Mesothelial cell of epicardium (in vitro differentiated cells): ENCODE data around the gene CACTIN. TPM values are rescaled to one million over a fixed set of nuclear protein-coding genes. Genes with fewer than 3 reads are reported as not detected.
"Not testable (repeated sequence)": the region's sequence is repeated elsewhere in the genome, so short reads cannot be mapped to it uniquely, and the experiment has no call there.

ENCODE experiments used
- DNase-seq, 2 experiments: peaks; one replicate each; pipeline ENCODE4 v3.0.0; 2021; ENCODE audit warnings: low spot score in 2 of 2; ENCODE audit not compliant: unreplicated experiment in 2 of 2
- H3K27ac Mint-ChIP-seq: 2 replicates; pipeline ENCODE4 v1.8.0; 2021; ENCODE audit warnings: mixed read lengths
- H3K27me3 Mint-ChIP-seq: 2 replicates; pipeline ENCODE4 v1.8.0; 2021; ENCODE audit warnings: low read depth, mixed read lengths
- H3K36me3 Mint-ChIP-seq: 2 replicates; pipeline ENCODE4 v1.8.0; 2021; ENCODE audit warnings: mixed read lengths
- H3K4me1 Mint-ChIP-seq: 2 replicates; pipeline ENCODE4 v1.8.0; 2021; ENCODE audit warnings: mixed read lengths
- H3K4me3 Mint-ChIP-seq: 2 replicates; pipeline ENCODE4 v1.8.0; 2021; ENCODE audit warnings: mild to moderate bottlenecking, moderate library complexity, mixed read lengths
- H3K9me3 Mint-ChIP-seq: 2 replicates; pipeline ENCODE4 v1.8.0; 2021; ENCODE audit warnings: mixed read lengths
- CTCF ChIP-seq: fragments of 200-600 bp; sonication (generic); IDR thresholded peaks from one replicate; pipeline ENCODE4 v1.5.0; 2021; ENCODE audit warnings: antibody characterized with exemption; ENCODE audit not compliant: unreplicated experiment
- total RNA-seq: library from RNA; stranded (reverse); gene quantifications from 3 replicates; pipeline ENCODE4 v1.2.1, GENCODE V29; 2021

Gene CACTIN
- total RNA-seq, 1 donor from 2014 or later: 39.2 TPM

- Mint-ChIP-seq H3K4me1 (peaks cover 19% of the 10 kb centered on the region), H3K27ac (no peak overlapping the region), H3K4me3 (peak overlapping the region; percentile 66), H3K9me3 (no peaks in the 10 kb centered on the region), H3K36me3 (peaks cover 11% of the 10 kb centered on the region), H3K27me3 (peaks cover 19% of the 10 kb centered on the region)
- no peak for TF ChIP-seq CTCF
- DNase-seq: peak; percentile 99 to 100
These were observed 54.3 kb downstream of the CACTIN start for GRCh38 chr19:3572132-3572854.

GRCh38 chr19:3570606-3571011 is 56.0 kb downstream of the CACTIN start:
- no peak for TF ChIP-seq CTCF

GRCh38 chr19:3570042-3570441 is 56.5 kb downstream of the CACTIN start:
- H3K9me3 Mint-ChIP-seq, H3K27me3 Mint-ChIP-seq, DNase-seq, H3K4me1 Mint-ChIP-seq, H3K36me3 Mint-ChIP-seq, H3K27ac Mint-ChIP-seq, H3K4me3 Mint-ChIP-seq: not testable (repeated sequence)

More at GRCh38 chr19:3570606-3571011, 56.0 kb downstream of the CACTIN start:
- no peak for DNase-seq
- Mint-ChIP-seq H3K4me3 (no peak overlapping the region), H3K9me3 (no peaks in the 10 kb centered on the region), H3K27me3 (peaks cover 12% of the 10 kb centered on the region), H3K27ac (no peak overlapping the region), H3K4me1 (peaks cover 12% of the 10 kb centered on the region), H3K36me3 (peaks cover 11% of the 10 kb centered on the region)

GRCh38 chr19:3565139-3565538 is 61.5 kb downstream of the CACTIN start:
- no peak for TF ChIP-seq CTCF
- Mint-ChIP-seq H3K36me3 (no peaks in the 10 kb centered on the region), H3K9me3 (no peaks in the 10 kb centered on the region), H3K27ac (no peak overlapping the region), H3K27me3 (no peaks in the 10 kb centered on the region), H3K4me3 (no peak overlapping the region), H3K4me1 (no peaks in the 10 kb centered on the region)
- no peak for DNase-seq

GRCh38 chr19:3563709-3564524 is 62.7 kb downstream of the CACTIN start:
- H3K4me3 Mint-ChIP-seq: no peak overlapping the region

More at GRCh38 chr19:3563709-3564524, 62.7 kb downstream of the CACTIN start:
- TF ChIP-seq CTCF: no peak
- Mint-ChIP-seq H3K4me1 (no peaks in the 10 kb centered on the region), H3K36me3 (no peaks in the 10 kb centered on the region), H3K27me3 (no peaks in the 10 kb centered on the region), H3K9me3 (no peaks in the 10 kb centered on the region), H3K27ac (no peak overlapping the region)
- DNase-seq: no peak

Other genes starting within 250 kb of the CACTIN start
- gene SMIM24, start 146.3 kb downstream of the CACTIN start, total RNA-seq: 0.60 TPM in 1 of 3 replicates, not detected in the others
- gene SMIM44, start 143.3 kb downstream of the CACTIN start, total RNA-seq: not detected in 3 replicates
- 8.5 to 9.1 TPM (median 8.7 TPM) in 3 replicates for gene DOHH, start 126.1 kb downstream of the CACTIN start, total RNA-seq
- gene FZR1, start 120.5 kb downstream of the CACTIN start, total RNA-seq: 53.7 to 54.9 TPM (median 53.9 TPM) in 3 replicates
- 2.3 to 3.5 TPM (median 2.6 TPM) in 3 replicates for gene TEKTIP1, start 87.6 kb downstream of the CACTIN start, total RNA-seq
- gene MFSD12, start 69.2 kb downstream of the CACTIN start, total RNA-seq: 58.3 to 61.1 TPM (median 59.5 TPM) in 3 replicates
- gene HMG20B, start 53.8 kb downstream of the CACTIN start, total RNA-seq: 89.5 to 94.9 TPM (median 93.9 TPM) in 3 replicates
- 0.07 to 0.11 TPM (median 0.09 TPM) in 3 replicates for gene GIPC3, start 41.3 kb downstream of the CACTIN start, total RNA-seq
- 0.38 to 1.0 TPM (median 0.47 TPM) in 3 replicates for gene TBXA2R, start 19.9 kb downstream of the CACTIN start, total RNA-seq
- 43.9 to 47.1 TPM (median 45.7 TPM) in 3 replicates for gene PIP5K1C, start 73.7 kb upstream of the CACTIN start, total RNA-seq
- gene TJP3, start 81.6 kb upstream of the CACTIN start, total RNA-seq: 20.0 to 21.7 TPM (median 20.1 TPM) in 3 replicates
- 22.1 to 25.2 TPM (median 23.5 TPM) in 3 replicates for gene APBA3, start 134.9 kb upstream of the CACTIN start, total RNA-seq
- 26.8 to 30.2 TPM (median 27.6 TPM) in 3 replicates for gene MRPL54, start 135.9 kb upstream of the CACTIN start, total RNA-seq
- gene RAX2, start 145.4 kb upstream of the CACTIN start, total RNA-seq: not detected in 3 replicates
- 3.7 to 5.0 TPM (median 4.0 TPM) in 3 replicates for gene MATK, start 159.6 kb upstream of the CACTIN start, total RNA-seq
- gene ZFR2, start 242.2 kb upstream of the CACTIN start, total RNA-seq: 2.6 to 3.6 TPM (median 3.0 TPM) in 3 replicates